HT-29 (cell line): ENCODE data around the gene MAN2A1. TPM values are rescaled to one million over a fixed set of nuclear protein-coding genes. Genes with fewer than 3 reads are reported as not detected.
"Not testable (repeated sequence)": the region's sequence is repeated elsewhere in the genome, so short reads cannot be mapped to it uniquely, and the experiment has no call there.

Experiments
- DNase-seq: peaks from one replicate; pipeline ENCODE4 v3.0.0-alpha.2; 2015; ENCODE audit warnings: low spot score
- total RNA-seq: library from RNA; depleted of rRNA; stranded (reverse); fragments of >200 nt; shearing (Covaris generic); gene quantifications from 2 replicates; pipeline ENCODE4 v1.2.3, GENCODE V29; 2014

MAN2A1 gene
- total RNA-seq, 1 experiment from 2014 or later = 22.8 TPM

DNA sequence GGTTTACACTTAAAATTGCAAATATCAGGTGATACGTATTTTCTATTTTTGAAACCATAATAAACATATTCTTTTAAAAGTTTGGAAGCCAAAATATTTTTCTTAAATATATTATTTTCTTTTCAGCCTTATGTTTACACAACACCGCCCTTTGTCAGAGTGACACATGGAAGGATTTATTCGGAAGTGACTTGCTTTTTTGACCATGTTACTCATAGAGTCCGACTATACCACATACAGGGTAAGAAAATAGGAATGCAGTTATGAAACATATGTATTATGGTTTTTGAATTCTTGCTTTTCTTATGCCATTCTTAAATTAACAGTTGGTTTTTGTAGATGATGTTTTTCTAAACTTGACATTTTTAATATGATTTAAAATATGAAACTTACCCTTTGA lies 133.9 kb downstream of the MAN2A1 start:
- DNase-seq = no peak

GRCh38 chr5:109825450-109825849 lies 135.7 kb downstream of the MAN2A1 start:
- DNase-seq = no peak

GRCh38 chr5:109826426-109826825 lies 136.7 kb downstream of the MAN2A1 start:
- no peak for DNase-seq

DNA sequence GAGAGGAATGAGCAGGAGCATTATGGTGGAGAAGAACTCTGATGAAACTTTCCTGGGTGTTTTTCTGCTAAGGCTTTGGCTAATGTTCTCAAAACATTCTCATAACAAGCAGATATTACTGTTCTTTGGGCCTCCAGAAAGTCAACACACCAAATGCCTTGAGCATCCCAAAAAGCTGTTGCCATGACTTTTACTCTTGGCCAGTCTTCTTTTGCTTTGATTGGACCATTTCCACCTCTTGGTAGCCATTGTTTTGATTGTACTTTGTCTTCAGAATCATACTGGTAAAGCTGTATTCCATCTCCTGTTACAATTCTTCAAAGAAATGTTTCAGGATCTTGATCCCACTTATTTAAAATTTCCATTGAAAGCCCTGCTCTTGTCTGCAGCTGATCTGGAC lies 139.6 kb downstream of the MAN2A1 start:
- DNase-seq = no peak

GRCh38 chr5:109830955-109831502 lies 141.3 kb downstream of the MAN2A1 start:
- no peak for DNase-seq

GRCh38 chr5:109832207-109833188 lies 142.8 kb downstream of the MAN2A1 start:
- DNase-seq = not testable (repeated sequence)

DNA sequence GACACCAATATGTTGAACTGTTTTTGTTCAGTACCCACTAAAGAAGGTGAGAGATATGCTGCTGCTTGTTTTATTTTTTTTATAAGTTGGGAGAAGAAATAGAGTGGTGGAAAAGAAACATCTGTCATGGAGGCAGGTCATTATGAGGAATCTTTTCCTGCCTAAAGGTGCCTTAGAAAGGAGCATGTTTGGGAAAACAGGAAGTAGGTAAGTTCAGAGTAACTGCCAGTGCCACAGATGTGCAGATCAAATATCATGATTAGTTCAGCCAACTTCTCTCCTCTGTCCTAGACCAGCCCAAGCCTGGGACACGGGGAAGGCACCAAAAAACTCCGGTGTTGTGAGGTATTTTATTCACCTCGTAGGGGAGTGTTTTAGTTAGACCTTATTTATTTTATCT lies 144.2 kb downstream of the MAN2A1 start:
- DNase-seq = no peak

- DNase-seq = no peak
These were observed 146.6 kb downstream of the MAN2A1 start for GRCh38 chr5:109836280-109836679.

- no peak for DNase-seq
These were observed 147.6 kb downstream of the MAN2A1 start for GRCh38 chr5:109837231-109837861.

DNA sequence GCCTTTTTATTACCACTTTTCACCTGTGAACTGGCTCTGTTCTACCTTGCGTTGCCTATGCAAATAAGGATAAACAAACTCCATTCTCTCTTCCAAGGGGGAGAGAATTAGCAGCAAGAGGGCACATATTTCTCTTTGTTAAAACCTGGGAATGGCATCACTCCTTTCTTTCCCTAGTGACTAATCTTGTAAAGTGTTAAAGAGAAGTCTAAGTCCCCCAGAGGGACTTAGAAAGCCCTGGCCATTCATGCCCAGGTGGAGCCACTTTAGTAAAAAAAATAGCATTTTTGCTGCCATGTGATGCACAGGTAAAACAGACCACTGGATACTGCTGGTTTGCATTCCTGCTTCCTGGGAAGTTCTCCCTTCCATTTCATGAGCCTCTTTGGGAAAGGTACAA lies 148.4 kb downstream of the MAN2A1 start:
- DNase-seq = no peak

GRCh38 chr5:109844148-109844547 lies 154.4 kb downstream of the MAN2A1 start:
- DNase-seq = no peak

- DNase-seq = no peak
These were observed 155.0 kb downstream of the MAN2A1 start for GRCh38 chr5:109844695-109845094.

- no peak for DNase-seq
These were observed 158.4 kb downstream of the MAN2A1 start for GRCh38 chr5:109848130-109848529.

DNA sequence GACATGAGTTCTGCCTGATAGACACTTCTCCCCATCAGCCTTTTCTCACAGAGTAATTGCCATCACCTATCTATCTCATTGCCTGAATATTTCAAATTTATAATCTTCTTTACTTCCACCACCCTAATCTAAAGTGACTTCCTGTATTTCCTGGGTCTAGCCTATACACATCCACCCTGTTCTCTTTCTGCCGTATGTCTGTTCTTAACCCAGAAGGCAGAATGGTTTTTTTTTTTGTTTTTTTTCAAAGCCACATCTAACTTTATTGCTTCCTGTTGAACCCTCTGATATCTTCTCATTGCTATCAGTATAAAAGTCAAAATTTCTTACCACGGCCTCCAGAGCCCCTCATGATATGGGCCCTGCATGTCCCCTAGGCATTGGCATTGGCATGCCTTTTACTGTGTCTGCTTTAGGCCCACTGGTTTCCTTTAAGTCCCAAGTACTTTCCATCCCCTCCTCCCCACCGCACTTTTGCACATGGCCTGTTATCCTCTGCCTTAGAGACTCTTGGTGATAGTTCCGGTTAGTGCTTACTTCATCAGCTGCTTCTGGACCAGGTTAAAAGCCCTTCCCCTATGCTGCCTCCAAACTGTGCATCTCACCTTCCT lies 159.9 kb downstream of the MAN2A1 start:
- no peak for DNase-seq

DNA sequence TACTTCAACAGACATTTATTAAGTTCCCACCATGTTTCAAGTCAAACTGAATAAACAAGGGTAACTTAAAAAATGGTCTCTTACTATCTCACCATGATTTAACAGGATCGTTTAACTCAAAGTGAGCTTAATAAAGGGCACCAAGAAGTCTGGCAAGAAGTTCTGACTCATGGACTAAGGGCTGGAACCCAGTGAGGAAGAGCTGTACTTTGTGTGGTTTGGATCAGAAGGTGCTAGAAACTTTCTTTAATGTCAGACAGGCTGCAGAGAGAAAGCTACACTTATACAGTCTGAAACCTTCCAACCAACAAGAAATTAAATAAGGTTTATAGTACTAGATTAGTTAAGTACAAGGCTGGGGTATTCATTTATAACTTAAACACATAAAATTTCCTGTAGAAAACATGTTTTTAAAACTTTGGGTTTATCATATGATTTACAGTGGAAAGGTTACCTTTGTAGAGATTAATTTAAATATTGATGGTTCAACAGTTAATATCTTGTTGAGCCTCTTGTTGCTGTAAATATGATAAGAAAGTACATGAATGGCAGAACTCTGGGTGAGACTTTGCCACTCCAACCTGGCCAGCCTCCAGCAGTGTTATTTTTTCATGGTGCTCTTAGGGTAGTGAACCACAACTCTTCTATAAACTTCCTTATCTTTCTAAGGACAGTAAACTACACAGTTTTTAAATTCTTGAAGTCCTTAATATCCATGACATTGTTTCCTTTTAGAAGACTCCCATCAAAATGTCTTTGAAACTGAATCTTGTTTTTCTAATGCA lies 162.8 kb downstream of the MAN2A1 start:
- DNase-seq = no peak

GRCh38 chr5:109853377-109853776 lies 163.7 kb downstream of the MAN2A1 start:
- no peak for DNase-seq

- no peak for DNase-seq
These were observed 165.3 kb downstream of the MAN2A1 start for GRCh38 chr5:109855056-109855455.

DNA sequence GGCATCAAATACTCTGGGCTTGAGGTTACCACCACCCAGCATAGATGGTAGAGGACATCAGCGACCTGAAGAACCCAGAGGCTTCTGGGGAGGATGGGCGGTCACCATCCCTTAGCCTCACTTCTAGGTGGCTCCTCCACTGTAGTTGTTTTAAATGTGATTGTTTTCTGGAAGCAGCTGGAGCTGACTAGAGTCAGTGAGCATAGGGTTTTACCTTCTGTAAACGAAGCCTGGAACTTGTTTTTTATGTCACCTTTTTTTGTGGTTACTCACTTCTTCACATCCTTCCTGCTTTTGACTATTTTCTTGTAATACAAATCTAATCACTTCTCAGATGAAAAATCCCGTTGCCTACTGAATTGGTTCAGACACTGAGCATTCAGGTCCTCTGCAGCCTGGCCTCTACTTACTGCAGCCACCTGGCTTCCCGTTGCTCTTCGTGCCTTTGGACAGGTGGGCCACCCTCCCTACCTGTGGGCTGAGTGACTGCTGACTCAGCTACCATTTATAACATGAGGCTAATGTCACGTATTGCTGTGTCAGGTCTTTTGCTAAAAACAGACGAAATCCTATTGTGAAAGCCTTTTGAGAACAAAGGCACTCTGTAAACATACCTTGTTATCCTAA lies 167.8 kb downstream of the MAN2A1 start:
- no peak for DNase-seq

DNA sequence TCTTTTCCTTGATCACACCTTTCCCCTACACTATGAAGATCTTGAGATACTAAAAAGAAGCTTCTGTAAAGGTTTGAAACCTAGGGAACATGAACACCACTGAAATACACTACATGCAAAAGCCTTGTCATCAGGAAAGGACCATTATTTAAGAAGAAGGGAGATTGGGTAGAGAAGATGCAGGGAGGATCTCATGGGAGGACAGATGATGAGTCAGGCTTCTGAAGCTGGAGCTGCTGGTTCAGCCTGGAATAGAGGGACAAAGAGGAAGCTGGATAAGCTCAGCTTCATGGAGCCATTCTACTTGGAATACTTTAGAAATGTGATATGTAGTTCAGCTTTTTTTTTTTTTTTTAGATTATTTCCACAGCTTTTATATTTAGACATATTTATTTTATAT lies 169.8 kb downstream of the MAN2A1 start:
- DNase-seq = no peak

- no peak for DNase-seq
These were observed 172.6 kb downstream of the MAN2A1 start for GRCh38 chr5:109862301-109862700.

DNA sequence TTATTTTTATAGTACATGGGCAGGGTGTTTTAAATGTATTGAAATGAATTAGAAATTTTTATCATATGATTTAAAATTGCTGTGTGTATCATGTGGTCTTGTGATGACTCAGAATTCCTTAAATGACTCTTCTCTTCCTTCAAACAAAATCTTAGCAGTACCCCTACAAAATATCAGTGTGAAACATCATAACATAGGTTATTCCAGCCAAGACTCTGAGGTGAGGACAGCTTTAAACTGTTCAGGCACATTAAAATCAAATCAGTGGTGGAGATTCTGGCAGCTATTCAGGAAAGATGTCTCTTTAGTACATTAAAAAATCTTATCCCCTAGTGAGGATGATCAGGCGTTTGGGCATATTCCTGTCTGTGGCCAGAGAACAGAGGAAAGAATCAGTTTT lies 174.0 kb downstream of the MAN2A1 start:
- no peak for DNase-seq
